K562 (cell line): Measurements from ENCODE around the gene COX6A1. TPM values are rescaled to one million over a fixed set of nuclear protein-coding genes. Genes with fewer than 3 reads are reported as not detected.

Source experiments
- FOXA3 ChIP-seq, 2 experiments: fragments of 450-650 bp in 1 of 2; sonication (generic) in 1 of 2; formaldehyde crosslinking; IDR thresholded peaks in 1 of 2; conservative IDR thresholded peaks in 1 of 2; 2 replicates each; pipeline versions ENCODE4 v1.4.0 to v1.8.0; 2020 to 2022; ENCODE audit warnings: mild to moderate bottlenecking in 2 of 2, missing genetic modification reagents in 1 of 2
- FOXM1 ChIP-seq, 2 experiments: fragments of 450-650 bp in 1 of 2; sonication (generic) in 1 of 2; formaldehyde crosslinking in 1 of 2; IDR thresholded peaks; 2 replicates each; pipeline versions ENCODE4 v1.6.1 to v1.9.0; 2017 to 2022; ENCODE audit warnings: low read depth in 2 of 2, mild to moderate bottlenecking in 2 of 2, missing genetic modification reagents in 1 of 2, moderate library complexity in 1 of 2
- GABPB1 ChIP-seq: sonication (generic); formaldehyde crosslinking; IDR thresholded peaks from 2 replicates; pipeline ENCODE4 v1.8.0; 2022; ENCODE audit warnings: mild to moderate bottlenecking, missing genetic modification reagents
- HLTF ChIP-seq: fragments of 450-650 bp; IDR thresholded peaks from 2 replicates; pipeline ENCODE4 v1.6.1; 2016
- HMGN3 ChIP-seq: IDR thresholded peaks from 2 replicates; pipeline ENCODE4 v1.6.1; 2011; ENCODE audit warnings: borderline replicate concordance, low read depth, mild to moderate bottlenecking, mixed read lengths, low read length; ENCODE audit not compliant: insufficient read length; ENCODE audit errors: extremely low read depth
- MCM7 ChIP-seq, 2 experiments: fragments of 450-650 bp; IDR thresholded peaks; 2 replicates each; pipeline ENCODE4 v1.6.1; 2016 to 2018
- NFE2 ChIP-seq: IDR thresholded peaks from 2 replicates; pipeline ENCODE4 v1.6.1; 2014; ENCODE audit warnings: antibody characterized with exemption, low read depth
- SAP30 ChIP-seq: fragments of 200-600 bp; sonication (generic); IDR thresholded peaks from 2 replicates; pipeline ENCODE4 v1.6.1; 2012; ENCODE audit warnings: borderline replicate concordance, low read depth, mild to moderate bottlenecking, moderate library complexity, low read length, control low read depth, inconsistent platforms; ENCODE audit not compliant: insufficient read depth, poor library complexity, severe bottlenecking
- SMC3 ChIP-seq: conservative IDR thresholded peaks from 2 replicates; pipeline ENCODE4 v1.6.1; 2011; ENCODE audit warnings: low read depth, low read length, improper control_type of control experiment; ENCODE audit not compliant: insufficient read depth
- TAF1 ChIP-seq: IDR thresholded peaks from 2 replicates; pipeline ENCODE4 v1.6.1; 2011; ENCODE audit warnings: mild to moderate bottlenecking, low read length, moderate library complexity; ENCODE audit not compliant: insufficient read depth, control insufficient read depth, severe bottlenecking; ENCODE audit errors: extremely low read depth
- TAF7 ChIP-seq: fragments of 450-650 bp; IDR thresholded peaks from 2 replicates; pipeline ENCODE4 v1.6.1; 2016; ENCODE audit warnings: missing genetic modification characterization, missing compliant biosample characterization
- TBL1XR1 ChIP-seq, 2 experiments: IDR thresholded peaks; 2 replicates each; pipeline ENCODE4 v1.6.1; 2012; ENCODE audit warnings: improper control_type of control experiment in 2 of 2, low read length in 2 of 2, mild to moderate bottlenecking in 1 of 2
- ZNF239 ChIP-seq: fragments of 250-450 bp; sonication (Bioruptor Pico); IDR thresholded peaks from 2 replicates; pipeline ENCODE4 v1.4.0; 2020; ENCODE audit warnings: mild to moderate bottlenecking
- ZNF347 ChIP-seq: fragments of 450-650 bp; formaldehyde crosslinking; IDR thresholded peaks from 2 replicates; pipeline ENCODE4 v1.4.0; 2020; ENCODE audit warnings: low read depth, mild to moderate bottlenecking, moderate library complexity
- ZNF431 ChIP-seq: sonication (generic); formaldehyde crosslinking; IDR thresholded peaks from 2 replicates; pipeline ENCODE4 v1.8.0; 2022; ENCODE audit warnings: mild to moderate bottlenecking, missing genetic modification reagents
- polyA plus RNA-seq, 8 experiments: library from polyadenylated mRNA; depleted of rRNA in 4 of 8; stranded (reverse) in 5 of 8; unstranded in 3 of 8; fragments of >200 nt; fragmentation: Nextera tagmentation in 2 of 8; fragmentation: Illumina TruSeq in 1 of 8; extraction: Ambion mirVana in 2 of 8; extraction: Trizol in 1 of 8; gene quantifications; 2 replicates each; pipeline versions ENCODE4 v1.2.1 to v1.2.3, GENCODE V29; 2011 to 2014; ENCODE audit warnings: inconsistent platforms in 1 of 8, missing spikeins in 1 of 8
- total RNA-seq, 7 experiments: library from RNA; depleted of rRNA in 6 of 7; stranded (reverse); fragments of >200 nt in 6 of 7; fragmentation: Illumina TruSeq in 2 of 7; extraction: Trizol in 2 of 7; gene quantifications; 2 replicates each; pipeline versions ENCODE4 v1.2.1 to v1.2.3, GENCODE V29; 2011 to 2021; ENCODE audit warnings: low replicate concordance in 1 of 7
- TF ChIP-seq, protein P1 (sequence below): sonication (generic); formaldehyde crosslinking; IDR thresholded peaks from 2 replicates; pipeline ENCODE4 v1.8.0; 2022; ENCODE audit warnings: mild to moderate bottlenecking, missing genetic modification reagents
- TF ChIP-seq, protein P2 (sequence below), 2 experiments: IDR thresholded peaks; 2 replicates each; pipeline ENCODE4 v1.6.1; 2012; ENCODE audit warnings: improper control_type of control experiment in 2 of 2, low read depth in 2 of 2, low read length in 2 of 2, borderline replicate concordance in 1 of 2
- TF ChIP-seq, protein P3 (sequence below): fragments of 450-650 bp; formaldehyde crosslinking; IDR thresholded peaks from 2 replicates; pipeline ENCODE4 v1.4.0; 2022; ENCODE audit warnings: mild to moderate bottlenecking, moderate library complexity

The COX6A1 gene
- total and polyA plus RNA-seq, 9 of the 15 experiments (the other 6 are each of a cell fraction or from before 2014, with no cell fraction given), result 414 to 4,142 (median 931) TPM

DNA sequence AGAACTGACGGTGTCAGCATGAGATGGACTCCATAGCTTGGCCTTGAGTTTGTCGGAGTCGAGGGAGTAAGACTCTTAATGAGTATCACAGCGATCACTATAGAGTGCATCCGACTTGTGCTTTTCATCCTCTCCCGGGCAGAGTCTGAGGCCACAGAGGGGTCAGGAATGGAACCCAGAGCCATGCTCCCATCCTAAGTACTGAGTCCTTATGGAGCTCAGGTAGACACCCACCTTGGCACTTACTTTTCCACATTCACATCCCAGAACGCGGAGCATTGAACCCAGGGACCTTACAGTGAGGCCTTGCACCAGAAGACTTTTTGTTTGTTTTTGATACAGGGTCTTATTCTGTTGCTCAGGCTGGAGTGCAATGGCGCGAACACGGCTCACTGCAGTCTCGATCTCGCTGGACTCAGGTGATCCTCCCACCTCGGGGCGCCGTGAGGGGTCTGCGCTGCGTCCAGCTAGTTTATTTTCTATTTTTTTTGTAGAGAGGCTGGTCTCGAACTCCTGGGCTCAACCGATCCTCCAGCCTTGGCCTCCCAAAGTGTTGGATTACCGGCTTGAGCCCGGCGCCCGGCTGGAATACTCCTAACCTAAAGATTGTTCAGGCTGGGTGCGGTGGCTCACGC, 32.4 kb downstream of the COX6A1 start (continued):
- TF ChIP-seq, protein P1, sequence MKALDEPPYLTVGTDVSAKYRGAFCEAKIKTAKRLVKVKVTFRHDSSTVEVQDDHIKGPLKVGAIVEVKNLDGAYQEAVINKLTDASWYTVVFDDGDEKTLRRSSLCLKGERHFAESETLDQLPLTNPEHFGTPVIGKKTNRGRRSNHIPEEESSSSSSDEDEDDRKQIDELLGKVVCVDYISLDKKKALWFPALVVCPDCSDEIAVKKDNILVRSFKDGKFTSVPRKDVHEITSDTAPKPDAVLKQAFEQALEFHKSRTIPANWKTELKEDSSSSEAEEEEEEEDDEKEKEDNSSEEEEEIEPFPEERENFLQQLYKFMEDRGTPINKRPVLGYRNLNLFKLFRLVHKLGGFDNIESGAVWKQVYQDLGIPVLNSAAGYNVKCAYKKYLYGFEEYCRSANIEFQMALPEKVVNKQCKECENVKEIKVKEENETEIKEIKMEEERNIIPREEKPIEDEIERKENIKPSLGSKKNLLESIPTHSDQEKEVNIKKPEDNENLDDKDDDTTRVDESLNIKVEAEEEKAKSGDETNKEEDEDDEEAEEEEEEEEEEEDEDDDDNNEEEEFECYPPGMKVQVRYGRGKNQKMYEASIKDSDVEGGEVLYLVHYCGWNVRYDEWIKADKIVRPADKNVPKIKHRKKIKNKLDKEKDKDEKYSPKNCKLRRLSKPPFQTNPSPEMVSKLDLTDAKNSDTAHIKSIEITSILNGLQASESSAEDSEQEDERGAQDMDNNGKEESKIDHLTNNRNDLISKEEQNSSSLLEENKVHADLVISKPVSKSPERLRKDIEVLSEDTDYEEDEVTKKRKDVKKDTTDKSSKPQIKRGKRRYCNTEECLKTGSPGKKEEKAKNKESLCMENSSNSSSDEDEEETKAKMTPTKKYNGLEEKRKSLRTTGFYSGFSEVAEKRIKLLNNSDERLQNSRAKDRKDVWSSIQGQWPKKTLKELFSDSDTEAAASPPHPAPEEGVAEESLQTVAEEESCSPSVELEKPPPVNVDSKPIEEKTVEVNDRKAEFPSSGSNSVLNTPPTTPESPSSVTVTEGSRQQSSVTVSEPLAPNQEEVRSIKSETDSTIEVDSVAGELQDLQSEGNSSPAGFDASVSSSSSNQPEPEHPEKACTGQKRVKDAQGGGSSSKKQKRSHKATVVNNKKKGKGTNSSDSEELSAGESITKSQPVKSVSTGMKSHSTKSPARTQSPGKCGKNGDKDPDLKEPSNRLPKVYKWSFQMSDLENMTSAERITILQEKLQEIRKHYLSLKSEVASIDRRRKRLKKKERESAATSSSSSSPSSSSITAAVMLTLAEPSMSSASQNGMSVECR (CRISPR knock-in tag), result peak; percentile 37; the same call in 1 of the 2 replicates
- no peak for TF ChIP-seq HMGN3
- TF ChIP-seq GABPB1, result 0 out of 2 replicates have a peak, but pooled peaks have one; percentile 19
- TF ChIP-seq, protein P2, sequence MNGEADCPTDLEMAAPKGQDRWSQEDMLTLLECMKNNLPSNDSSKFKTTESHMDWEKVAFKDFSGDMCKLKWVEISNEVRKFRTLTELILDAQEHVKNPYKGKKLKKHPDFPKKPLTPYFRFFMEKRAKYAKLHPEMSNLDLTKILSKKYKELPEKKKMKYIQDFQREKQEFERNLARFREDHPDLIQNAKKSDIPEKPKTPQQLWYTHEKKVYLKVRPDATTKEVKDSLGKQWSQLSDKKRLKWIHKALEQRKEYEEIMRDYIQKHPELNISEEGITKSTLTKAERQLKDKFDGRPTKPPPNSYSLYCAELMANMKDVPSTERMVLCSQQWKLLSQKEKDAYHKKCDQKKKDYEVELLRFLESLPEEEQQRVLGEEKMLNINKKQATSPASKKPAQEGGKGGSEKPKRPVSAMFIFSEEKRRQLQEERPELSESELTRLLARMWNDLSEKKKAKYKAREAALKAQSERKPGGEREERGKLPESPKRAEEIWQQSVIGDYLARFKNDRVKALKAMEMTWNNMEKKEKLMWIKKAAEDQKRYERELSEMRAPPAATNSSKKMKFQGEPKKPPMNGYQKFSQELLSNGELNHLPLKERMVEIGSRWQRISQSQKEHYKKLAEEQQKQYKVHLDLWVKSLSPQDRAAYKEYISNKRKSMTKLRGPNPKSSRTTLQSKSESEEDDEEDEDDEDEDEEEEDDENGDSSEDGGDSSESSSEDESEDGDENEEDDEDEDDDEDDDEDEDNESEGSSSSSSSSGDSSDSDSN (IDR thresholded peaks at IDR 0.05; ENCODE audit: borderline replicate concordance in 1 of 2, low read depth in 2 of 2, low read length in 2 of 2), result 0 out of 4 replicates have a peak, but pooled peaks of 1 of the 2 experiments have one; percentile 28
- no peak for TF ChIP-seq ZNF239 (CRISPR knock-in tag)
- no peak for TF ChIP-seq TAF1
- TF ChIP-seq MCM7 (IDR thresholded peaks at IDR 0.05), result no peak
- TF ChIP-seq SAP30, result peak; percentile 63
- TF ChIP-seq TBL1XR1 (IDR thresholded peaks at IDR 0.05; ENCODE audit: low read length in 2 of 2), result no peak
- no peak for TF ChIP-seq NFE2
- no peak for TF ChIP-seq SMC3
- no peak for TF ChIP-seq ZNF347 (CRISPR knock-in tag)
- TF ChIP-seq HLTF, result no peak
- 0 out of 2 replicates have a peak, but pooled peaks have one; percentile 1 for TF ChIP-seq FOXM1 (IDR thresholded peaks at IDR 0.05; ENCODE audit: low read depth)
- no peak for TF ChIP-seq FOXM1 (CRISPR knock-in tag; IDR thresholded peaks at IDR 0.05; ENCODE audit: low read depth)
- TF ChIP-seq ZNF431 (CRISPR knock-in tag), result no peak
- TF ChIP-seq TAF7 (tag), result 0 out of 2 replicates have a peak, but pooled peaks have one; percentile 7
- TF ChIP-seq, protein P3, sequence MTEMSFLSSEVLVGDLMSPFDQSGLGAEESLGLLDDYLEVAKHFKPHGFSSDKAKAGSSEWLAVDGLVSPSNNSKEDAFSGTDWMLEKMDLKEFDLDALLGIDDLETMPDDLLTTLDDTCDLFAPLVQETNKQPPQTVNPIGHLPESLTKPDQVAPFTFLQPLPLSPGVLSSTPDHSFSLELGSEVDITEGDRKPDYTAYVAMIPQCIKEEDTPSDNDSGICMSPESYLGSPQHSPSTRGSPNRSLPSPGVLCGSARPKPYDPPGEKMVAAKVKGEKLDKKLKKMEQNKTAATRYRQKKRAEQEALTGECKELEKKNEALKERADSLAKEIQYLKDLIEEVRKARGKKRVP (CRISPR knock-in tag), result no peak
- 0 out of 4 replicates have a peak, but pooled peaks of 1 of the 2 experiments have one; percentile 56 for TF ChIP-seq FOXA3 (CRISPR knock-in tag; conservative IDR thresholded peaks at IDR 0.05 in 1 of 2, IDR thresholded peaks at IDR 0.05 in 1 of 2)
